SJSA1 (cell line): ENCODE measurements around the gene MINDY4. TPM values are rescaled to one million over a fixed set of nuclear protein-coding genes. Genes with fewer than 3 reads are reported as not detected.
"Not testable (repeated sequence)": the region's sequence is repeated elsewhere in the genome, so short reads cannot be mapped to it uniquely, and the experiment has no call there.

Experiments
- DNase-seq, 2 experiments: peaks; one replicate each; pipeline ENCODE4 v3.0.0-alpha.2; 2015 to 2020; ENCODE audit warnings: low spot score in 2 of 2, low read depth in 1 of 2
- H3K27ac ChIP-seq: fragments of 250-450 bp; sonication (Bioruptor Pico); 2 replicates; pipeline ENCODE4 v1.5.1; 2020; ENCODE audit warnings: mild to moderate bottlenecking, moderate library complexity
- H3K27me3 ChIP-seq: fragments of 250-450 bp; sonication (Bioruptor Pico); replicated peaks from 2 replicates; pipeline ENCODE4 v1.5.1; 2020; ENCODE audit warnings: mild to moderate bottlenecking, moderate library complexity
- H3K36me3 ChIP-seq: fragments of 250-450 bp; sonication (Bioruptor Pico); 2 replicates; pipeline ENCODE4 v1.5.1; 2020; ENCODE audit warnings: mild to moderate bottlenecking
- H3K4me1 ChIP-seq: fragments of 250-450 bp; sonication (Bioruptor Pico); replicated peaks from 2 replicates; pipeline ENCODE4 v1.6.1; 2021; ENCODE audit warnings: mild to moderate bottlenecking
- H3K4me3 ChIP-seq: fragments of 250-450 bp; sonication (Bioruptor Pico); 2 replicates; pipeline ENCODE4 v1.5.1; 2020; ENCODE audit warnings: mild to moderate bottlenecking
- H3K9me3 ChIP-seq: fragments of 250-450 bp; sonication (Bioruptor Pico); replicated peaks from 2 replicates; pipeline ENCODE4 v1.5.1; 2020; ENCODE audit warnings: mild to moderate bottlenecking
- total RNA-seq: library from RNA; depleted of rRNA; stranded (reverse); fragments of >200 nt; shearing (Covaris generic); gene quantifications from 2 replicates; pipeline ENCODE4 v1.2.3, GENCODE V29; 2014

Gene MINDY4
- total RNA-seq, 1 experiment from 2014 or later: 2.0 TPM

DNA sequence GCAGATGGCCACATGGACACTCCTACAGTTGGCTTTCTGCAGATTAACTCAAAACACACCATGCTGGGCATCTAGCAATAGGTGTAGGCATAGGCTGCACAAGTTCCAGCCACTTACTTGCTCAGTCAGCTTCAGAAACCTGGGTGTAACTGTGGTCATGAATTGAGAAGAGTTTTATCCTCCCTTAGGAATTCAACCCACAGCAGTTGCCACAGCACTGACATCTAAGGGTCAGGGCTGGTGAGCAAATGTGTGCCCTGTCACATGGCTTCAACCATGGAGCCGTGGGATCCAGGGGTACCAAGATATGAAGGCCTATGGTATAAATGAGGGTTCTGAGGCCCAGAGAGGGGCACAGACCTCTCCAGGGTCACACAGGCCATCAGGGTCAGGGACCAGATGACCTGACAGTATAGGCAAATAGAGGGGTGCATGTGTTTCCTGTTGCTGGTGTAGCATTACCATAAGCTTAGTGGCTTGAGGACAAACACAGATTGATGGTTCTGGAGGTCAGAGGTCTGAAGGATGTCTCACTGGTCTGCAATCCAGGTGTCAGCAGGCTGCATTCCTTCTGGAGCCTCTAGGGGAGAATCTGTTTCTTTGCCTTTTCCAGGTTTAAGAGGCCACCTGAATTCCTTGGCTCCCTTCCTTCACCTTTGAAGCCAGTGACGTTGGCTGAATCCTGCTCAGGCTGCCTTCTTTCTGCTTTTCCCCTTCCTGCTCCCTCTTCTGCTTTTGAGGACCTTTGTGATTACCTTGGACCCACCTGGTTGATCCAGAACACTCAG, 24.1 kb downstream of the MINDY4 start:
- Histone ChIP-seq H3K4me3 (no peak overlapping the region), H3K36me3 (no peaks in the 10 kb centered on the region), H3K27ac (no peak overlapping the region), H3K4me1 (peaks cover 28% of the 10 kb centered on the region), H3K27me3 (no peaks in the 10 kb centered on the region), H3K9me3 (no peaks in the 10 kb centered on the region)
- DNase-seq: no peak

DNA sequence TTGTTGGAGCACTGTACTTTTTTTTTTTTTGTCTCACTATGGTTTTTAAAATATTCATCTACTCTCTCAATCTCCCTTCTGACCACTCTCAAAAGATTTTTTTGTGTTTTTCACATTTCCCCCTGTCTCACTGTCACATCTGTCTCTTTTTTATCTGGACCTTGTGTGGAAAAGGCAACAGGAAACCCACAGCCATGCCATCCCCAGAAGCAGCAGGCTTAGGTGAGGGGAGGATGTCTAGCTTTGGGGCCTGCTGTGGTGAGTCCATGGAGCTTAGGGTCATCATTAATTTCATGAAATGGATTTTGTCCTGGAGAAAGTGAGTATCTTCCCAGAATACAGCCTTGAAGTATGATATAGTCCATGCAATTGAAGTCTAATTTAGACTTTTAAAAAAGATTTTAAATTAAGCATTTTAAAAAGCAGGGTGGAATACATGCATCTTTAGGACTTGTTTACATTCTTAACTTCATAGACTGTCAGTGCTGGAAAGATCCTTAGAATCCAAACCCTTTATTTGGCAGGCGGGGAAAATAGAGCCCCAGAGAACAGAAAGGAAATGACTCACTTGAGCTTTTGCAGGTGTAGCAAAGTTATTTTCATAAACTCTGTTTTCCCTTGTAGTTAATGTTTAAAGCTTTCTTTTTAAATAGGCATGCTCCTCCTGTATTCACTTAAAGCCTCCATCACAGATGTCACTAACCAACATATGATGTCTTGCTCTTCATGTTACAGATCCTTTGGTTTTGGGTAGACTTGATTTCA, 25.1 kb downstream of the MINDY4 start:
- H3K4me1 ChIP-seq: peaks cover 31% of the 10 kb centered on the region
- no peaks in the 10 kb centered on the region for H3K27me3 ChIP-seq
- peak in 1 of 2 experiments; percentile 8 for DNase-seq
- no peaks in the 10 kb centered on the region for H3K36me3 ChIP-seq
- no peaks in the 10 kb centered on the region for H3K9me3 ChIP-seq
- no peak overlapping the region for H3K4me3 ChIP-seq
- no peak overlapping the region for H3K27ac ChIP-seq

DNA sequence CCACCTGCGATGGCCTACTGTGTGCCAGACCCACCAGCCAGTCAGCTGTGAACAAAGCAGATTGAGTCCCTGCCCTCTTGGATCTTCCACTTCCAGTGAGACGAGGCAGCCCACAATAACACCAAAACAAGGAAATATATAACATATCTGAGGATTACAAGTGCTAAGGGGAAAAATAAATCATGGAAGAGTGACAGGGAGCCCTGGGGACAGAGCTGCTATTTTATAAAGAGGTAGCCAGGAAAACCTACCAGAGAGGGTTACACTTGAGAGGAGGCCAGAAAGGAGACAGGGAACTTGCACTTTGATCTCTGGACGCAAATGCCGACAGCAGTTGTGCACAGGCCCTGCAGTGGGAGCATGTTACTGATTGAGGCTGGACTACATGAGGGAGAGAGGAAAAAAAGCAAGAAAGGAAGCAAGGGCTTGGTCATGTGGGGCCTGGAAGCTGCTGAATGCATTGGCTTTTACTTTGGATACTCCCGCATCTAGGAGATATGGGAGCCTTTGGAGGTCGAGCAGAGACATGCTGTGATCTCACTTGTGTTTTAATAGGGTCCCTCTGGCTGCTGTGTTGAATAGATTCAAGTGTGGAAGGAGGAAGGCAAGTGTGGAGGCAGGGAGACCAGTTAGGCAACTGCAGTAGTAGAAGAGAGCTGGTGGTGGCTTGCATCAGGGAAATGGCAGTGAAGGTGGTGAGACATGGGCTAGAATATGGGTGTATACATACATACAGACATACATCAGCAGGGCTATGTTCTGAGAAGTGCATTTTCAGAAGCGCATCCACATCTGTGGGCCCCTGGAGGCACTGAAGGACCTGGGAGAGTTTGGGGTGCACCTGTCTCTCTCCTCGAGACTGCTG, 26.2 kb downstream of the MINDY4 start:
- H3K36me3 ChIP-seq: no peaks in the 10 kb centered on the region
- peaks cover 31% of the 10 kb centered on the region for H3K4me1 ChIP-seq
- no peak overlapping the region for H3K4me3 ChIP-seq
- H3K9me3 ChIP-seq: no peaks in the 10 kb centered on the region
- H3K27ac ChIP-seq: no peak overlapping the region
- H3K27me3 ChIP-seq: no peaks in the 10 kb centered on the region
- DNase-seq: no peak

DNA sequence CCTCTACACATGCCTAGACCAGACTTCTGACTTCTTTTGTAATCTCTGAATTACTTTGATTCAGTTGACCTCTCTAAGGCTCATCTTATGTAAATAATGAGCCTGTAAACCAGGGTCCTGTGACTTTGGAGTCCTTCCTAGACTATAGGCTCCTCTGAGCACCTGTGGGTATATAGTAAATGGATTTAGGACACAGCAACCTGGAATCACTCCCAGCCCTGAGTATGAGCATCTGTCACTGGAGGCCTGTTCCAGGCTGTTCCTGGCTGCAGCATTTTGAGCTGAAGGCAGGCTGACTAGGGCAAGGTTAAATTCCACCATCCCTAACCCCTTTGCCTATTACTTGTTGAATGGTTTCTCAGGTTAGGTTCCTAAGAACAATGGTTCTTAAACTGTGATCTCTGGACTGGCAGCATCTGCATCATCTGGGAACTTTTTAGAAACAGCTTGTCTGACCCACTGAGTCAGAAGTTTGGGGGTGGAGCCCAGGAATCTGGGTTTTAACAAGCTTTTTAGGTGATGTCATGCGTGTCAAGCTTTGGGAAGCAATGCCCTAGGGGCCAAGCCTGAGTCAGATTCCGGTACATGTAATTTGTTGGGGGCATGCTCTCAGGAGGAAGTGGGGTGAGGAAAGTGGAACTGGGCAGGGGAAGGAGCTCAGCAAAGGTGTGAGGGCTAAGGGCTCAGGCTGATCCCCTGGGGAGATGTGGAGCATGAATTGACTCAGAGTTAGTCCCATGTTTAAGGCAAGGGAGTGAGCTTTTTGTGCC, 28.2 kb downstream of the MINDY4 start:
- Histone ChIP-seq H3K4me1 (peaks cover 40% of the 10 kb centered on the region), H3K27me3 (no peaks in the 10 kb centered on the region), H3K27ac (no peak overlapping the region)

DNA sequence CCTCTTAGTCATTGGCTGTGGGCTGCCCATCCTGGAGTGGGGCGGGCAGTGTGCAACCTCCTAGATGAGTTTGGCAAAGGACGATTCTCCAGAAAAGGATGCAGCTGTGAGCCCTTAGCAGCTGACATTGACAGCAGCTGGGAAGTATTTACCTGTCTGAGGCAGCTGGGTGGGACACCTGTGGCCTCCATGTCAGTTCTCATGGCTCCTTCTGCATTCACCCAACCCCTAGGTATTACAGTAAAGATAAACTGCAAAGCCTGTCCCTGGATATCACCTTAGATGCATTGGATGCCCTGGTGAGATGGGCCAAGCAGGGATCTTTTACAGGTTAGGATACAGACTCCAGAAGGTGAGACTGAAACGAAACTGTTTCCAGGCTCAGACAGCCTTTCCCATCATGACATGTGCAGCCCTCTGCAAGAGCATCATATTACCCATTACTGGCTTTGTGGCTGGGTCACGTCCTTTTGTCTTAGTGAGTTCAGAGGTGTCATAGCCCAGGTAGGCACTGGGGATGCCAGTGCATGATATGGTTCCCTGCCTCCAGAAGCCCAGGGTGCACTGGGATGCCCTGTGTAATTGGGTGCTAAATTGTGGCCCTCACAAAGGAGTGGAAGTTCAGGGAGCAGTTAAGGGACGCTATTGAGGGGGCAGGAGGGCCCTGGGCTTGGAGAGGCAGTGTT, 28.9 kb downstream of the MINDY4 start:
- Histone ChIP-seq H3K9me3 (no peaks in the 10 kb centered on the region), H3K27ac (no peak overlapping the region), H3K27me3 (no peaks in the 10 kb centered on the region), H3K4me1 (peaks cover 47% of the 10 kb centered on the region), H3K36me3 (no peaks in the 10 kb centered on the region), H3K4me3 (no peak overlapping the region)
- DNase-seq: no peak

More for the DNA sequence above, 28.2 kb downstream of the MINDY4 start:
- peak; percentile 62 to 76 for DNase-seq
- Histone ChIP-seq H3K36me3 (no peaks in the 10 kb centered on the region), H3K4me3 (no peak overlapping the region), H3K9me3 (no peaks in the 10 kb centered on the region)

DNA sequence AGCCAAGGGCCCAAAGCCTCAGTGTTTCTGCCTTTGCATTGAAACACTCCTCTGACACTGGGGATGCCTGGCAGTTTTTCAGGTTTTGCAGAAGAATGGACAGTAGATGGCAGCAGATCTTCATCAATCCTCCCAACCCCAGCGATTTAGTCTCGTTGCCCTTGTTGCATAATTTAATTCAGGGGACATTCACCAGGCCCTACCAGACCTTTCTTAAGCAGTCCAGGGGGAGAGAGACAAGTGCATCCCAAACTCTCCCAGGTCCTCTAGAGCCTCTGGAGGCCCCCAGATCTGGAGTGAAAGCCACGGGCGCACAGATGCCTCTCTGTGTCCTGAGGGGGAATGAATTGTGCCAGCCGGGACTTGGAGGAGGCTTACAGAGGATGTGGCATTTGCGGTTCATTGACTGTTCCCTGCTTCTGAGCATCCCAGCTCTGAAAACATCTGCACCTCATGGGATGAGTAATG, 29.6 kb downstream of the MINDY4 start:
- H3K9me3 ChIP-seq: no peaks in the 10 kb centered on the region
- H3K4me3 ChIP-seq: no peak overlapping the region
- no peaks in the 10 kb centered on the region for H3K27me3 ChIP-seq
- H3K4me1 ChIP-seq: peaks cover 47% of the 10 kb centered on the region
- peak; percentile 58 for DNase-seq
- H3K36me3 ChIP-seq: no peaks in the 10 kb centered on the region
- no peak overlapping the region for H3K27ac ChIP-seq

DNA sequence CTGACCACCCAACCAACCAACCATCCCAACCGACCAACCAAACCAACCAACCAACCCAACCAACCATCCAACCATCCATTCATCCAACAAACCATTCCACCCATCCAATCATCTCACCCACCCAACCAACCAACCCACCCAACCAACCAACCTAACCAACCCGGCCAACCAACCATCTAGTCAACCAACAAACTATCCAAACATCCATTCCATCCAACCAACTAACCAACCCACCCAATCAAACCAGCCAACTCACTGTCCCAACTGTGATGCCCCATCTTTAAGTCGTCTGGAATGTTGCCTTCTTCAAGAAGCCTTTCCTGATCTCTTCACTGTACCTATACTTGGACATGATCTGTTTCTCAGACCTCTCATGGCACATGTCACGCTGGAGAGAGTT, 31.6 kb downstream of the MINDY4 start:
- H3K9me3 ChIP-seq: no peaks in the 10 kb centered on the region
- no peak for DNase-seq
- H3K27ac ChIP-seq: no peak overlapping the region
- H3K4me3 ChIP-seq: no peak overlapping the region
- no peaks in the 10 kb centered on the region for H3K36me3 ChIP-seq
- peaks cover 37% of the 10 kb centered on the region for H3K4me1 ChIP-seq
- peaks cover 9% of the 10 kb centered on the region; the same call in 1 of the 2 replicates for H3K27me3 ChIP-seq

DNA sequence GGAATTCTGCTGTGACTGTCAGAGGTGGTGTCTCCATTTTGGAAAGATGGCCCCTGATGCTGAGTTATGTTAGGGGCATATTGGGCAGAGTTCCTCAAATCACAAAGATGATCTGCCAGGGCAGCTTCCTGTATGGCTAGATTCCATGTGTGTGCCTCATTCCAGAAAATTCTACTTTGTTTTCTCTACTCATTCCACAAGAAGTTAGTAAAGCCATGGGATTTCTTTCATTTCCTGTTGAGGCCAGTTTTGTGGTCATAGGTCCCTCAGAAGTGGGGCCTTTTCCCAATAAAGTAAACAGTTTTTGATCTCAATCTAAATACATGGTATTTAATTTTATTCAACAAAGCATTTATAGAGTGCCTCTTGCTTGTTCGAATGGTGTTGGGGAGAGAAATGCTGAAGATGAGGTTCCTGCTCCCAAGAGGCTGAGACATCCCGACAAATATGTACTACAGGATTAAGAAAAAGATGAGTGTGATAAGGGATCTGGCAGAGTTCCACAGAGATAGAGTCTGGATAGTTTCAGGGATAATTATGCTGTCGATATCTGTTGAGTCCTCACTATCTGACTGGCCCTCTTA, 33.0 kb downstream of the MINDY4 start:
- no peak overlapping the region for H3K4me3 ChIP-seq
- H3K9me3 ChIP-seq: no peaks in the 10 kb centered on the region
- peak in 1 of 2 experiments; percentile 84 for DNase-seq
- H3K27me3 ChIP-seq: peaks cover 9% of the 10 kb centered on the region; the same call in 1 of the 2 replicates
- H3K4me1 ChIP-seq: peaks cover 31% of the 10 kb centered on the region
- H3K27ac ChIP-seq: peak overlapping the region; percentile 9; the same call in 1 of the 2 replicates
- no peaks in the 10 kb centered on the region for H3K36me3 ChIP-seq

DNA sequence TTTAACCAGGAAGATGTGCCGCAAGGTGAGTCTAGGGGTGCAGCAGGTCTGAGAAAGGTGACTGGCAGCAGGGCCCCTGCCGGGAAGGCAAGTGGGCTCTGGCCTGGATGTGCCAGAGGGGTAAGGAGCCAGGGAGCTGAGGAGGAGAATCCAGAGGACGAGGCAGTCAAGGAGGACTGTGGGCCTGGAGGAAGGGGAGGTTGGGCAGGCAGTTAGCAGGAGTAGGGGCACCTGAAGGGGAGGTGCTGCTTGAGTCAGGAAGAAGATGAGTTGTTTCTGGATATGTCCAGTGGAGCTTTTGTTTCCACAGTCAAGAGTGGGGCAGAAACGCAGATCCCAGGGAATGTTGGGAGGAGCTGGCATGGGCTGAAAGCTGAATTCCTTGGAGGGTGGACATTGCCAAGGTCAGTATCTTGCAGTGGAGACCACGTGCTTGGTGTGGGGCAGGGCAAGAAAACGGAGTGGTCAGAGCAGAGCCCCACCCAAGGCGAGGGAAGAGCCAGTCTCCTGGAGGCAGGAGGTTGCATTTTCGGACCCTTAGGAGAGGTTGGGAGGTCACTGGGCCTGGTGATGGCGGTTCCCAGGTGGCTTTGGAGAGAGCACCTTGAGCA, 34.0 kb downstream of the MINDY4 start:
- H3K27ac ChIP-seq: no peak overlapping the region

DNA sequence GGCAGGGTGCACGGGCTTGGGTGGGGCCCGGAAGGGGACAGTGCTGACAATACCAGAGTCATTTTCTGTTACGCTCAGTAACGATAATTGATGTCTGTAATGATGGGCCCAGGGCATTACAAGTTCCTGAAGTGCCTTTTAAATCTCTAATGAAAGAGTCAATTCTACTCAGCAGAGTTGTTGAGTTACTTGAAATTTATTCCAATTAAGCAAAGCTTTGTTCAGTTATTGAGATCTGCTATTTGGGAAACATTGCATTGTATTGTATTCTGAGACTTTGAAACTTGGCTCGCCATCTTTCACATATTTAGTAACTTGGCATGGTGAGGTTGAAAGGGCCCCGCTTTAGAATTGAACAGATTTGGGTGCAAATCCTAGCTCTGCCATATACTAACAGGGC, 34.7 kb downstream of the MINDY4 start:
- DNase-seq: no peak
- H3K4me3 ChIP-seq: no peak overlapping the region
- no peaks in the 10 kb centered on the region for H3K36me3 ChIP-seq
- no peaks in the 10 kb centered on the region for H3K9me3 ChIP-seq
- peaks cover 16% of the 10 kb centered on the region for H3K4me1 ChIP-seq
- no peak overlapping the region for H3K27ac ChIP-seq
- H3K27me3 ChIP-seq: peaks cover 9% of the 10 kb centered on the region; the same call in 1 of the 2 replicates

More for the DNA sequence above, 34.0 kb downstream of the MINDY4 start:
- Histone ChIP-seq H3K4me1 (peaks cover 21% of the 10 kb centered on the region), H3K4me3 (no peak overlapping the region), H3K9me3 (no peaks in the 10 kb centered on the region), H3K27me3 (peaks cover 9% of the 10 kb centered on the region; the same call in 1 of the 2 replicates), H3K36me3 (no peaks in the 10 kb centered on the region)
- no peak for DNase-seq

DNA sequence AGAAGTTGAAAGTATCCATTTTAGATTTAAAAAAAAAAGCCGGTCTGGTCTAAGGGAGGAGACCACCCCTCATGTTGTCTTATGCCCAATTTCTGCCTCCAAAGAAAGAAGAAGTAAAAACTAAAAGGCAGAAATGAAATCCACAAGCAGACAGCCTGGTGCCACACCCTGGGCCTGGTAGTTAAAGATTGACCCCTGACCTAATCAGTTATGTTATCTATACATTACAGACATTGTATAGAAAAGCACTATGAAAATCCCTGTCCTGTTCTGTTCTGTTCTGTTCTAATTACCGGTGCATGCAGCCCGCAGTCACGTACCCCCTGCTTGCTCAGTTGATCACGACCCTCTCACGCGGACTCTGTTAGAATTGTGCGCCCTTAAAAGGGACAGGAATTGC, 36.3 kb downstream of the MINDY4 start:
- not testable (repeated sequence) for H3K9me3 ChIP-seq, H3K4me3 ChIP-seq, H3K27ac ChIP-seq, DNase-seq, H3K36me3 ChIP-seq
- Histone ChIP-seq H3K27me3 (peaks cover 12% of the 10 kb centered on the region; the same call in 1 of the 2 replicates), H3K4me1 (peaks cover 16% of the 10 kb centered on the region)

DNA sequence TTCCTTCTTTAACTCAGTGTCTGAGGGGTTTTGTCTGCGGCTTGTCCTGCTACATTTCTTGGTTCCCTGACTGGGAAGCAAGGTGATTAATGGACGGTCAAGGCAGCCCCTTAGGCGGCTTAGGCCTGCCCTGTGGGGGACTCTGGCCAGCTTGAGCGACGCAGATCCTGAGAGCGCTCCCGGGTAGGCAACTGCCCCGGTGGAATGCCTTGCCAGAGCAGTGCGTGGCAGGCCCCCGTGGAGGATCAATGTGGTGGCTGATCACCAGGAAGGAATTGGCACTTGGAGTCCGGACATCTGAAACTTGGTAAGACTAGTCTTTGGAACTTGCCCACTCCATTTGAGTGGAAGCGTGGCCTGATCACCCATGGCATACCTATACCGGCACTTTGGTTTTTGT, 36.7 kb downstream of the MINDY4 start:
- H3K9me3 ChIP-seq, H3K36me3 ChIP-seq, H3K27ac ChIP-seq, H3K4me3 ChIP-seq: not testable (repeated sequence)
- DNase-seq: peak in 1 of 2 experiments; percentile 31
- Histone ChIP-seq H3K27me3 (peaks cover 12% of the 10 kb centered on the region; the same call in 1 of the 2 replicates), H3K4me1 (peaks cover 16% of the 10 kb centered on the region)
